ENCODE measurements around the gene AFTPH. TPM values are rescaled to one million over a fixed set of nuclear protein-coding genes. Genes with fewer than 3 reads are reported as not detected.

AFTPH gene
- total RNA-seq, 1 experiment from 2014 or later, result 17.9 TPM

GRCh38 chr2:64587561-64587960 lies 63.4 kb downstream of the AFTPH start:
- no peaks in the 10 kb centered on the region for H3K4me1 ChIP-seq (ENCODE audit: control insufficient read depth, insufficient read depth, low read length)
- H3K9me3 ChIP-seq (ENCODE audit: control insufficient read depth, insufficient read depth, low read depth, low read length), result no peaks in the 10 kb centered on the region
- ChIA-PET POLR2A (no interaction called here), CTCF (interaction anchor here (0.7 to 1.4 kb wide), 2 partner anchors 57 to 261 kb away, joined by 3 read pairs; no protein-coding TSS in a partner anchor)
- TF ChIP-seq SIN3A (IDR thresholded peaks at IDR 0.05; ENCODE audit: borderline replicate concordance, insufficient read depth, low read depth, low read length), result no peak
- no peak for TF ChIP-seq CTCF (IDR thresholded peaks at IDR 0.05)
- TF ChIP-seq TCF7L2 (IDR thresholded peaks at IDR 0.05; ENCODE audit: low read depth, low read length), result no peak
- no peak for TF ChIP-seq POLR2AphosphoS5 (IDR thresholded peaks at IDR 0.05; ENCODE audit: low read depth, low read length)
- TF ChIP-seq REST (IDR thresholded peaks at IDR 0.05; ENCODE audit: insufficient read depth in 1 of 2, low read depth in 2 of 2, low read length in 1 of 2), result no peak
- ATAC-seq, result no peak
- H3K36me3 ChIP-seq (ENCODE audit: control insufficient read depth, insufficient read depth, low read length), result peaks cover 16% of the 10 kb centered on the region
- intact Hi-C loops (cut with micrococcal nuclease; ENCODE audit: unreplicated experiment) (loop anchor here (5.0 kb wide), 1 partner anchor 285 kb away; no protein-coding TSS in a partner anchor), in situ Hi-C loops (cut with HindIII; ENCODE audit: low pct_unique_long_range_greater_than_20kb, low sequenced_read_pairs) (no loop called here)
- DNase-seq (ENCODE audit: low read depth, low spot score), result no peak
- no peaks in the 10 kb centered on the region for H3K27me3 ChIP-seq (ENCODE audit: control insufficient read depth, insufficient read depth, low read length)
- no peak overlapping the region for H3K4me3 ChIP-seq (ENCODE audit: low read depth in 2 of 2, low read length in 2 of 2)
- H3K27ac ChIP-seq (ENCODE audit: low read length), result no peak overlapping the region
- BruUV-seq (replicated peaks), result no TSS peak

GRCh38 chr2:64591188-64591587 lies 67.1 kb downstream of the AFTPH start:
- ATAC-seq, result peak; percentile 56; the same call in 1 of the 2 replicates
- H3K27me3 ChIP-seq (ENCODE audit: control insufficient read depth, insufficient read depth, low read length), result no peaks in the 10 kb centered on the region
- CTCF ChIA-PET, result no interaction called here
- BruUV-seq (replicated peaks), result no TSS peak
- no peaks in the 10 kb centered on the region for H3K9me3 ChIP-seq (ENCODE audit: control insufficient read depth, insufficient read depth, low read depth, low read length)
- H3K4me1 ChIP-seq (ENCODE audit: control insufficient read depth, insufficient read depth, low read length), result no peaks in the 10 kb centered on the region
- POLR2A ChIA-PET, result no interaction called here
- peaks cover 12% of the 10 kb centered on the region for H3K36me3 ChIP-seq (ENCODE audit: control insufficient read depth, insufficient read depth, low read length)
- no peak overlapping the region for H3K27ac ChIP-seq (ENCODE audit: low read length)
- H3K4me3 ChIP-seq (ENCODE audit: low read depth in 2 of 2, low read length in 2 of 2), result no peak overlapping the region
- in situ Hi-C loops (cut with HindIII; ENCODE audit: low pct_unique_long_range_greater_than_20kb, low sequenced_read_pairs) (no loop called here), intact Hi-C loops (cut with micrococcal nuclease; ENCODE audit: unreplicated experiment) (no loop called here)
- no peak for DNase-seq (ENCODE audit: low read depth, low spot score)
- TF ChIP-seq POLR2AphosphoS5 (IDR thresholded peaks at IDR 0.05; ENCODE audit: low read depth, low read length) (no peak), CTCF (IDR thresholded peaks at IDR 0.05) (no peak), REST (IDR thresholded peaks at IDR 0.05; ENCODE audit: insufficient read depth in 1 of 2, low read depth in 2 of 2, low read length in 1 of 2) (no peak), TCF7L2 (IDR thresholded peaks at IDR 0.05; ENCODE audit: low read depth, low read length) (no peak), SIN3A (IDR thresholded peaks at IDR 0.05; ENCODE audit: borderline replicate concordance, insufficient read depth, low read depth, low read length) (no peak)
